Endothelial cell of umbilical vein (primary cell): ENCODE data around the gene PSMA5.

ENCODE experiments used
- EZH2 ChIP-seq: IDR thresholded peaks from 2 replicates; pipeline ENCODE4 v1.6.1; 2012; ENCODE audit warnings: borderline replicate concordance, low read depth, mild to moderate bottlenecking, moderate library complexity, low read length, inconsistent platforms; ENCODE audit not compliant: severe bottlenecking
- GATA2 ChIP-seq: IDR thresholded peaks from 2 replicates; pipeline ENCODE4 v1.7.0; 2011; ENCODE audit warnings: low read depth, mild to moderate bottlenecking, moderate library complexity, mixed read lengths, low read length; ENCODE audit not compliant: insufficient read length, insufficient read depth
- JUN ChIP-seq: IDR thresholded peaks from 2 replicates; pipeline ENCODE4 v1.6.1; 2011; ENCODE audit warnings: borderline replicate concordance, low read depth; ENCODE audit not compliant: insufficient read length, insufficient read depth
- MYC ChIP-seq: IDR thresholded peaks from one replicate; pipeline ENCODE4 v1.6.1; 2011; ENCODE audit warnings: mild to moderate bottlenecking, low read depth, low read length
- POLR2A ChIP-seq: IDR thresholded peaks from 2 replicates; pipeline ENCODE4 v1.6.1; 2012; ENCODE audit warnings: low read depth, mild to moderate bottlenecking, control low read depth, low read length
- POLR2AphosphoS5 ChIP-seq: IDR thresholded peaks from 2 replicates; pipeline ENCODE4 v1.6.1; 2012; ENCODE audit warnings: low read depth, mild to moderate bottlenecking, control low read depth, low read length, moderate library complexity; ENCODE audit not compliant: insufficient read depth
- TF ChIP-seq, protein P1 (sequence below), 2 donors: IDR thresholded peaks; 1 replicate in 1 of 2; 2 replicates in 1 of 2; pipeline ENCODE4 v1.5.1; 2011; ENCODE audit warnings: low read length in 2 of 2, mild to moderate bottlenecking in 2 of 2, moderate library complexity in 2 of 2, control low read depth in 1 of 2, inconsistent platforms in 1 of 2, low read depth in 1 of 2; ENCODE audit not compliant: insufficient read depth in 1 of 2; ENCODE audit errors: extremely low read depth in 1 of 2
- TF ChIP-seq, protein P2 (sequence below): IDR thresholded peaks from 2 replicates; pipeline ENCODE4 v1.6.1; 2011; ENCODE audit not compliant: insufficient read depth, insufficient read length

DNA sequence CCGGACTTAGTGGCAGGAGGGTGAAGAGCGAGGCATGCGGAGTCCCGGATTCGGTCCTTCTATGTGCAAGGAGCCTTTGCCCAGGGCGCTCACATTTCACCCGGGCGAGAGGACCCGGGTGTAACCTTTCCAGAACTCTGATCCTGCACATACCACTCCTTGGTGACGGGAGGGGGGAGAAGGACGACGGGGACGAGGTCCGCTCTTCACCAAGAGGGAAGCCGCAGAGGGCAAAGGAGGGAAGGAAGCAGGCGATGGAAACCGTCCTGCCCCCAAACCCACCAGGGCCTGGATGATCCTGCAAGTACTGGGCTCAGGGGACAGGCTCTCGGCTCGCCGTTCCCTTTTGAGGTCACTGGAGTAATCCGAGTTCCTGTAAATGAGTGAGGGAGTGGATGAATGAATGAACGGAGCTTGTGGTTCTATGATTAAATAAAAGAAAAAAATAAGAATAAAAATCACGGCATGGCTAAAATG, 41.1 kb upstream of the PSMA5 start:
- TF ChIP-seq, protein P1, sequence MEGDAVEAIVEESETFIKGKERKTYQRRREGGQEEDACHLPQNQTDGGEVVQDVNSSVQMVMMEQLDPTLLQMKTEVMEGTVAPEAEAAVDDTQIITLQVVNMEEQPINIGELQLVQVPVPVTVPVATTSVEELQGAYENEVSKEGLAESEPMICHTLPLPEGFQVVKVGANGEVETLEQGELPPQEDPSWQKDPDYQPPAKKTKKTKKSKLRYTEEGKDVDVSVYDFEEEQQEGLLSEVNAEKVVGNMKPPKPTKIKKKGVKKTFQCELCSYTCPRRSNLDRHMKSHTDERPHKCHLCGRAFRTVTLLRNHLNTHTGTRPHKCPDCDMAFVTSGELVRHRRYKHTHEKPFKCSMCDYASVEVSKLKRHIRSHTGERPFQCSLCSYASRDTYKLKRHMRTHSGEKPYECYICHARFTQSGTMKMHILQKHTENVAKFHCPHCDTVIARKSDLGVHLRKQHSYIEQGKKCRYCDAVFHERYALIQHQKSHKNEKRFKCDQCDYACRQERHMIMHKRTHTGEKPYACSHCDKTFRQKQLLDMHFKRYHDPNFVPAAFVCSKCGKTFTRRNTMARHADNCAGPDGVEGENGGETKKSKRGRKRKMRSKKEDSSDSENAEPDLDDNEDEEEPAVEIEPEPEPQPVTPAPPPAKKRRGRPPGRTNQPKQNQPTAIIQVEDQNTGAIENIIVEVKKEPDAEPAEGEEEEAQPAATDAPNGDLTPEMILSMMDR (IDR thresholded peaks at IDR 0.05; ENCODE audit: extremely low read depth in 1 of 2, insufficient read depth in 1 of 2, low read depth in 1 of 2, low read length in 2 of 2), result no peak
- TF ChIP-seq POLR2A (no peak), JUN (no peak), GATA2 (no peak), POLR2AphosphoS5 (no peak), EZH2 (no peak), MYC (no peak)
- TF ChIP-seq, protein P2, sequence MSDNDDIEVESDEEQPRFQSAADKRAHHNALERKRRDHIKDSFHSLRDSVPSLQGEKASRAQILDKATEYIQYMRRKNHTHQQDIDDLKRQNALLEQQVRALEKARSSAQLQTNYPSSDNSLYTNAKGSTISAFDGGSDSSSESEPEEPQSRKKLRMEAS, result no peak
